Measurements from ENCODE around the gene PLPPR3.

DNA sequence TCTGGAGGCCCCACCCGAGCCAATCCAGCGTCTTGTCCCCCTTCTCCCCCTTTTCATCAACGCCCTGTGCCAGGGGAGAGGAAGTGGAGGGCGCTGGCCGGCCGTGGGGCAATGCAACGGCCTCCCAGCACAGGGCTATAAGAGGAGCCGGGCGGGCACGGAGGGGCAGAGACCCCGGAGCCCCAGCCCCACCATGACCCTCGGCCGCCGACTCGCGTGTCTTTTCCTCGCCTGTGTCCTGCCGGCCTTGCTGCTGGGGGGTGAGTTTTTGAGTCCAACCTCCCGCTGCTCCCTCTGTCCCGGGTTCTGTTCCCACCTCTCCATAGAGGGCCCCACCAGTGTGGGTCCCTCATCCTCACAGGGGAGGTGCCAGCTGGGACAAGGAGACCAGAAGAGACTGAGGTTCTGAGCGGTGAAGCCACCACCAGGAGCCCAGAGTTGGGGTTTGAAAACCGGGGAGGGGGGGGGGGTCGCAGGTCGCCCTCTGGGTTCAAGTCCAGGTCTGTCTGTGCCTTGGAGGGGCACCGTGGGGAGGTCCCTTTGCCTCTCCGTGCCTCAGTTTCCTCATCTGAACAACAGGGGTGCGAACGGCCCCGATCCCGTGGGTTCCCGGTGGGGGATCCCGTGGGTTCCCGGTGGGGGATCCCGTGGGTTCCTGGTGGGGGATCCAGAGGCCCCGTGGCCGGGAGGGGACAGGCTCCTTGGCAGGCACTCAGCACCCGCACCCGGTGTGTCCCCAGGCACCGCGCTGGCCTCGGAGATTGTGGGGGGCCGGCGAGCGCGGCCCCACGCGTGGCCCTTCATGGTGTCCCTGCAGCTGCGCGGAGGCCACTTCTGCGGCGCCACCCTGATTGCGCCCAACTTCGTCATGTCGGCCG is 30.6 kb upstream of the PLPPR3 start, which contains the start of gene ELANE:
- TF ChIP-seq, protein P1, sequence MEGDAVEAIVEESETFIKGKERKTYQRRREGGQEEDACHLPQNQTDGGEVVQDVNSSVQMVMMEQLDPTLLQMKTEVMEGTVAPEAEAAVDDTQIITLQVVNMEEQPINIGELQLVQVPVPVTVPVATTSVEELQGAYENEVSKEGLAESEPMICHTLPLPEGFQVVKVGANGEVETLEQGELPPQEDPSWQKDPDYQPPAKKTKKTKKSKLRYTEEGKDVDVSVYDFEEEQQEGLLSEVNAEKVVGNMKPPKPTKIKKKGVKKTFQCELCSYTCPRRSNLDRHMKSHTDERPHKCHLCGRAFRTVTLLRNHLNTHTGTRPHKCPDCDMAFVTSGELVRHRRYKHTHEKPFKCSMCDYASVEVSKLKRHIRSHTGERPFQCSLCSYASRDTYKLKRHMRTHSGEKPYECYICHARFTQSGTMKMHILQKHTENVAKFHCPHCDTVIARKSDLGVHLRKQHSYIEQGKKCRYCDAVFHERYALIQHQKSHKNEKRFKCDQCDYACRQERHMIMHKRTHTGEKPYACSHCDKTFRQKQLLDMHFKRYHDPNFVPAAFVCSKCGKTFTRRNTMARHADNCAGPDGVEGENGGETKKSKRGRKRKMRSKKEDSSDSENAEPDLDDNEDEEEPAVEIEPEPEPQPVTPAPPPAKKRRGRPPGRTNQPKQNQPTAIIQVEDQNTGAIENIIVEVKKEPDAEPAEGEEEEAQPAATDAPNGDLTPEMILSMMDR (IDR thresholded peaks at IDR 0.05), result no peak
- TF ChIP-seq POLR2AphosphoS5 (IDR thresholded peaks at IDR 0.05; ENCODE audit: low read depth, low read length) (no peak), TAF1 (IDR thresholded peaks at IDR 0.05; ENCODE audit: borderline replicate concordance, low read depth, low read length) (no peak), CHD2 (IDR thresholded peaks at IDR 0.05; ENCODE audit: low read length, partially characterized antibody) (no peak), GABPA (IDR thresholded peaks at IDR 0.05; ENCODE audit: low read depth) (no peak), YY1 (IDR thresholded peaks at IDR 0.05; ENCODE audit: low read depth) (no peak)
